Esophagus (tissue), 2 donors: ENCODE results near the gene SLC16A6. TPM values are rescaled to one million over a fixed set of nuclear protein-coding genes. Genes with fewer than 3 reads are reported as not detected.
"Not testable (repeated sequence)": the region's sequence is repeated elsewhere in the genome, so short reads cannot be mapped to it uniquely, and the experiment has no call there.

Experiments used
- H3K27ac ChIP-seq, 2 donors: one replicate each; pipeline ENCODE4 v1.5.1; 2013; ENCODE audit warnings: low read depth in 2 of 2, mild to moderate bottlenecking in 2 of 2, inconsistent platforms in 1 of 2, low read length in 1 of 2, moderate library complexity in 1 of 2
- H3K27me3 ChIP-seq, 2 donors: one replicate each; pipeline ENCODE4 v1.6.1; 2013; ENCODE audit warnings: low read length in 2 of 2, control low read depth in 1 of 2, mild to moderate bottlenecking in 1 of 2; ENCODE audit not compliant: insufficient read depth in 2 of 2, control insufficient read depth in 1 of 2
- H3K36me3 ChIP-seq, 2 donors: one replicate each; pipeline ENCODE4 v1.6.1; 2013; ENCODE audit warnings: low read length in 1 of 2; ENCODE audit not compliant: control insufficient read depth in 2 of 2, insufficient read depth in 2 of 2
- H3K4me1 ChIP-seq, 2 donors: one replicate each; pipeline ENCODE4 v1.6.1; 2013; ENCODE audit warnings: low read length in 1 of 2; ENCODE audit not compliant: control insufficient read depth in 2 of 2, insufficient read depth in 2 of 2
- H3K4me3 ChIP-seq, 2 donors: one replicate each; pipeline ENCODE4 v1.5.1; 2013; ENCODE audit warnings: low read length in 2 of 2, mild to moderate bottlenecking in 2 of 2, low read depth in 1 of 2, moderate library complexity in 1 of 2
- H3K9me3 ChIP-seq, 2 donors: one replicate each; pipeline ENCODE4 v1.6.1; 2013; ENCODE audit warnings: mild to moderate bottlenecking in 2 of 2, low read depth in 1 of 2, low read length in 1 of 2, moderate library complexity in 1 of 2; ENCODE audit not compliant: control insufficient read depth in 2 of 2, insufficient read depth in 1 of 2
- WGBS, 2 donors: extraction: QIAGEN DNeasy Blood & Tissue Kit; methylation state at CpG; one replicate each; pipeline ENCODE4 v1.1.7; 2013; 5-methylcytosine and 5-hydroxymethylcytosine counted together
- polyA plus RNA-seq, 2 donors: library from polyadenylated mRNA; stranded (reverse); fragments of 200-250 nt; gene quantifications; one replicate each; pipeline ENCODE4 v1.2.3, GENCODE V29; 2013
- donor health status: healthy with polysubstance abuse.
- donor health status: Bipolar disorder and iron deficiency.

SLC16A6 gene
- polyA plus RNA-seq, 2 donors = 4.0 to 9.7 TPM

- H3K4me1 ChIP-seq = peaks cover 0 to 8% of the 10 kb centered on the region in 2 donors
- no peaks in the 10 kb centered on the region for H3K9me3 ChIP-seq
- H3K36me3 ChIP-seq = no peaks in the 10 kb centered on the region
- no peaks in the 10 kb centered on the region for H3K27me3 ChIP-seq
- H3K27ac ChIP-seq = peak overlapping the region; percentile 73 to 83
- 47 to 51% methylated on average over 9 of the region's 9 CpGs for WGBS, 2 donors
- H3K4me3 ChIP-seq = peak overlapping the region in 1 of 2 donors; percentile 75
Measured at GRCh38 chr17:68292689-68293040, 1.7 kb upstream of the SLC16A6 start.

GRCh38 chr17:68291836-68292688, 1.1 kb upstream of the SLC16A6 start:
- Histone ChIP-seq H3K4me1 (peaks cover 0 to 8% of the 10 kb centered on the region in 2 donors), H3K27me3 (no peaks in the 10 kb centered on the region), H3K36me3 (no peaks in the 10 kb centered on the region), H3K9me3 (no peaks in the 10 kb centered on the region), H3K27ac (peak overlapping the region; percentile 73 to 83), H3K4me3 (peak overlapping the region; percentile 57 to 75)
- WGBS, 2 donors = 1% methylated on average over 76 of the region's 76 CpGs

GRCh38 chr17:68290268-68290954, 516 bp downstream of the SLC16A6 start:
- Histone ChIP-seq H3K27ac (peak overlapping the region; percentile 73 to 93), H3K27me3 (no peaks in the 10 kb centered on the region), H3K36me3 (no peaks in the 10 kb centered on the region), H3K9me3 (no peaks in the 10 kb centered on the region), H3K4me3 (peak overlapping the region; percentile 57 to 75), H3K4me1 (peaks cover 0 to 4% of the 10 kb centered on the region in 2 donors)
- WGBS, 2 donors = 1 to 2% methylated on average over 50 of the region's 50 CpGs

GRCh38 chr17:68289936-68290267, 1.0 kb downstream of the SLC16A6 start:
- Histone ChIP-seq H3K27ac (peak overlapping the region; percentile 73 to 93), H3K36me3 (no peaks in the 10 kb centered on the region), H3K27me3 (no peaks in the 10 kb centered on the region), H3K4me1 (peaks cover 0 to under 1% of the 10 kb centered on the region in 2 donors), H3K4me3 (peak overlapping the region; percentile 57 to 75), H3K9me3 (no peaks in the 10 kb centered on the region)
- 11 to 12% methylated on average over 9 of the region's 9 CpGs for WGBS, 2 donors

GRCh38 chr17:68289473-68289872, 1.5 kb downstream of the SLC16A6 start:
- Histone ChIP-seq H3K4me3 (peak overlapping the region; percentile 57 to 75), H3K36me3 (no peaks in the 10 kb centered on the region), H3K27ac (peak overlapping the region; percentile 73 to 93), H3K4me1 (no peaks in the 10 kb centered on the region), H3K9me3 (no peaks in the 10 kb centered on the region), H3K27me3 (no peaks in the 10 kb centered on the region)
- WGBS, 2 donors = 46 to 67% methylated on average over 7 of the region's 7 CpGs

- H3K9me3 ChIP-seq = no peaks in the 10 kb centered on the region
- WGBS, 2 donors = 58 to 66% methylated on average over 7 of the region's 7 CpGs
- H3K4me3 ChIP-seq = peak overlapping the region in 1 of 2 donors; percentile 75
- no peaks in the 10 kb centered on the region for H3K27me3 ChIP-seq
- H3K27ac ChIP-seq = peak overlapping the region; percentile 43 to 93
- no peaks in the 10 kb centered on the region for H3K36me3 ChIP-seq
- H3K4me1 ChIP-seq = no peaks in the 10 kb centered on the region
Measured at GRCh38 chr17:68288804-68289203, 2.1 kb downstream of the SLC16A6 start.

GRCh38 chr17:68288375-68288774, 2.6 kb downstream of the SLC16A6 start:
- no peaks in the 10 kb centered on the region for H3K27me3 ChIP-seq
- WGBS, 2 donors = 63 to 71% methylated on average over 5 of the region's 5 CpGs
- H3K9me3 ChIP-seq = no peaks in the 10 kb centered on the region
- no peaks in the 10 kb centered on the region for H3K36me3 ChIP-seq
- H3K27ac ChIP-seq = peak overlapping the region in 1 of 2 donors; percentile 93
- H3K4me1 ChIP-seq = no peaks in the 10 kb centered on the region
- no peak overlapping the region for H3K4me3 ChIP-seq

GRCh38 chr17:68281965-68282364, 9.0 kb downstream of the SLC16A6 start:
- not testable (repeated sequence) for H3K9me3 ChIP-seq, H3K27ac ChIP-seq, H3K36me3 ChIP-seq, H3K4me1 ChIP-seq, H3K4me3 ChIP-seq, H3K27me3 ChIP-seq
- WGBS, 2 donors = 74 to 86% methylated on average over 2 to 5 of the region's 6 CpGs

GRCh38 chr17:68277807-68278206, 13.1 kb downstream of the SLC16A6 start:
- peaks cover 4 to 6% of the 10 kb centered on the region in 2 donors for H3K36me3 ChIP-seq
- no peak overlapping the region for H3K27ac ChIP-seq
- H3K4me1 ChIP-seq = no peaks in the 10 kb centered on the region
- no peak overlapping the region for H3K4me3 ChIP-seq
- 98% methylated on average over 5 of the region's 5 CpGs for WGBS, 2 donors
- H3K9me3 ChIP-seq = no peaks in the 10 kb centered on the region
- no peaks in the 10 kb centered on the region for H3K27me3 ChIP-seq
